Epithelial cell of proximal tubule (primary cell): ENCODE results near the gene ADO. TPM values are rescaled to one million over a fixed set of nuclear protein-coding genes. Genes with fewer than 3 reads are reported as not detected.

Source experiments
- DNase-seq: peaks from one replicate; pipeline ENCODE4 v3.0.0-alpha.2; 2011; ENCODE audit warnings: low read depth
- H3K4me3 ChIP-seq: 2 replicates; pipeline ENCODE4 v1.5.1; 2011; ENCODE audit warnings: low read depth, mild to moderate bottlenecking, low read length
- total RNA-seq: library from RNA; depleted of rRNA; stranded (reverse); fragments of >200 nt; gene quantifications from 2 replicates; pipeline ENCODE4 v1.2.3, GENCODE V29; 2015
- TF ChIP-seq, protein P1 (sequence below): conservative IDR thresholded peaks from 2 replicates; pipeline ENCODE4 v1.5.1; 2012; ENCODE audit warnings: low read depth, mild to moderate bottlenecking, low read length

ADO gene
- 19.8 and 22.8 TPM in 2 replicates for total RNA-seq

DNA sequence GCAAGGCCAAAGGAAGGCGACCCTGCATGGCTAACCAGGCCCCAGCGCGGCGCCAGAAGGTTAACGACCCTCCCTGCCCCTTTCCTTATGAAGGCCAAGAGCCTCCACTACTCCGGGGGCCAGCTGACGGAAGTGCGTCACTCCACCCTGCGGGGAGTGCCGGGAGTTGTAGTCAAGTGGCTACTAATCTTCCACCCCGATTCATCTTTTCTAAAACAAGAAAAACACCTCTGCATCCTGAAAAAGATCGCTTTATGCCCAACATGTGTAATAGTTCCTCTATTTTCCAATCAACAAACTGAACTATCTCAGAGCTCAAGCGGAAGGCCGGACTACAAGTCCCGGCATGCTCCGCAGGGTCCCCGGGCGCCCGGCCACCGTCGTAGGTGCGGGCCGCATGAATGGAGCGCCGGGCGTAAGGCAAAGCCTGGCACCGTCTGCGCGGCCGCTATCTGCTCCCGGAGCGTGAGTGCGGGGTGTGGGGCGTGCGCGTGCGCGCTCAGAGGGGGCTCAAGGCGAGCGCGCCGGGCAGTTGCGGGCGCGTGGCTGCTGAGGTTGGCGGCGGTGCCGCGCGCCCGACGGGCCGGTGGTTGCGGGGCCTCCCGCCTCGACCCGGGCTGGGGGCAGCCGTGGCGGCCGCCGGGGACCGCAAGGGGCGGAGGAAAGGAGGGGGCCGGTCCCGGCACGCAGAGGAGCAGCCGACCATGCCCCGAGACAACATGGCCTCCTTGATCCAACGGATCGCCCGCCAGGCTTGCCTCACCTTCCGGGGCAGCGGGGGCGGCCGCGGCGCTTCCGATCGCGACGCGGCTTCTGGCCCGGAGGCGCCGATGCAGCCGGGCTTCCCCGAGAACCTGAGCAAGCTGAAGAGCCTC is at the start of gene ADO:
Gene ADO, plus strand, starts transcription at position 365 of the 875 bp plus-strand sequence. Its CDS starts 340 bp downstream, at position 705.
- peak within 1 kb of the TSS; percentile 77 for H3K4me3 ChIP-seq
- TF ChIP-seq, protein P1, sequence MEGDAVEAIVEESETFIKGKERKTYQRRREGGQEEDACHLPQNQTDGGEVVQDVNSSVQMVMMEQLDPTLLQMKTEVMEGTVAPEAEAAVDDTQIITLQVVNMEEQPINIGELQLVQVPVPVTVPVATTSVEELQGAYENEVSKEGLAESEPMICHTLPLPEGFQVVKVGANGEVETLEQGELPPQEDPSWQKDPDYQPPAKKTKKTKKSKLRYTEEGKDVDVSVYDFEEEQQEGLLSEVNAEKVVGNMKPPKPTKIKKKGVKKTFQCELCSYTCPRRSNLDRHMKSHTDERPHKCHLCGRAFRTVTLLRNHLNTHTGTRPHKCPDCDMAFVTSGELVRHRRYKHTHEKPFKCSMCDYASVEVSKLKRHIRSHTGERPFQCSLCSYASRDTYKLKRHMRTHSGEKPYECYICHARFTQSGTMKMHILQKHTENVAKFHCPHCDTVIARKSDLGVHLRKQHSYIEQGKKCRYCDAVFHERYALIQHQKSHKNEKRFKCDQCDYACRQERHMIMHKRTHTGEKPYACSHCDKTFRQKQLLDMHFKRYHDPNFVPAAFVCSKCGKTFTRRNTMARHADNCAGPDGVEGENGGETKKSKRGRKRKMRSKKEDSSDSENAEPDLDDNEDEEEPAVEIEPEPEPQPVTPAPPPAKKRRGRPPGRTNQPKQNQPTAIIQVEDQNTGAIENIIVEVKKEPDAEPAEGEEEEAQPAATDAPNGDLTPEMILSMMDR: no peak
- DNase-seq: peak; percentile 53

DNA sequence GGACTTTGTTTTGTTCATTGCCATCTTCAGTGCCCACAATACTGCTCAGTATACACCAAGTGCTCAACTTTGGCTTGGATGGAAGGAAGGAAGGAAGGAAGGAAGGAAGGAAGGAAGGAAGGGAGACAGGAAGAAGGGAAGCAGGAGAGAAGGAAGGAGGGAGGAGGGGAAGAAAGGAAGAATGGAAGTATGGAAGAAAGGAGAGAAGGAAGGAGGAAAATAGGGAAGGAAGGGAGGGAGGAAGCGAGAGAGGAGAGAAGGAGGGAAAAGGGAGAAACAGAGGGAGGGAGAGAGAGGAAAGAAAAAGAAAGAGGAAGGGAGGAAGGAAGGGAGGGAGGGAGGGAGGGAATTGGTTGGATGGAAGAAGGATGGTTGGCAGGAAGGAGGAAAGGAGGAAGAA is 49.6 kb upstream of the ADO start:
- TF ChIP-seq, protein P1: no peak
- DNase-seq: no peak
- H3K4me3 ChIP-seq: no peak overlapping the region

DNA sequence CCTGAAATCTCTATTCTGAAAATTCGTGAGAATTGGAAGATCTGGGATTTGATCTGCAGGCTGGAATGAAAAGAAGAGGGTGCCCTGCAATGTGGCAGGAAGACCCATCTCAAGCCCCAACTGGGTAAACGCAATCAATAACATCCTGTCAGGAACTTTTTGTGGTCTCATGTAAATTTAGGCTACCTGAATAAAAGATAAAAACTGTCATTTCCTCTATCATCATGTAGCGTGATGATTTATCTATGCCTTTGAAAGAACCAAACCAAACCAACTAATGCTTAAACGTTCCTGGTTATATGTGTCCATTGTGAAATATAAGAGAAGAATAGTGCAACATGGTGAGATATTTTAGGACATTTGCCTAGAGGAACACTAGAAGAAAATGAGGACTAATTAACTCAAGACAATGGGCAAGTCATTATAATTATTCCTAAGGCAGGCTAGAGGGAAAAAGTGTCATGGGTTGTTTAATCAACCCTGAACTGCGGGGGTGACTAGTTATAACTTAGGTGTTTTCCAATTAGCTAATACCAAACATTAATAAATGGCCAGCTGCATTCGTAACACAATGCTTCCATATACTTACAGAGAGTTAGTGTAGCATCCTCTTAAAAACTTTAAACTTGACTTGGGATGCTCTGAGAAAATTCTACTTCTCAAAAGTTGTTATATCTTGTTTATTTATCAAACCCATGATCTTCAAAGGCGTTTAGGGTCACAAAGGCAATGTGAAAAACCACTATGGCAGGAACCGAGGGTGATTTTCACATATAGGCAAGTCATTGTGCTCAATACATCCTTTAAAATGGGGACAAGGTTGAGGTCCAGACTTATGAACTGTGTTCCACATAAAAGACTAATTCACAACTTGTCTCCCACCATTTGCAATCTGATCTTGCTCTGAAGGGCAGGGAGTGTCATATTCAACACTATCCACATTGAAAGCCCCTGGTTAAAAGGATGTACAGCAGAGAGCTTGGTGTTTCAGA is 48.6 kb upstream of the ADO start:
- H3K4me3 ChIP-seq: no peak overlapping the region
- DNase-seq: no peak
- TF ChIP-seq, protein P1: no peak

- no peak for DNase-seq
- no peak overlapping the region for H3K4me3 ChIP-seq
- TF ChIP-seq, protein P1: no peak
These were observed 44.8 kb upstream of the ADO start for GRCh38 chr10:62759599-62760175.

DNA sequence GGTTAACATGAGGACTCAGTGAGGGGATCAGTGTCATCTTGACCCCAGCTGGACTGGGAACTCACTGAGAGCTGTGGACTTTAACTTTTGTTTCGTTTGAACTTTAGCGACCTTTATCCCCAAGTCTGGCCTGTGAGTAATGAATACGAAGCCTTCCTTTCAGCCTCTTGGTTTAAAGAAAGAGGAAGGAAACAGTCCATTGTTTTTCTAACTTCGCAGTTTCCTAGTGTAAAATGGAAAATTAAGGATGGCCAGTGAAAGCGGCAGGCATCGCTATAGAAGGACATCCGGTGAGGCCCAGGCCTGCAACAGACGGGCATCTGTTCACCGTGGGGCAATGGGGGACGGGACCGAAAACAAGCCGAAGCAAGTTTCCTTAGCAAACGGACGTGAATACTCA is 44.1 kb upstream of the ADO start:
- TF ChIP-seq, protein P1: no peak
- no peak for DNase-seq

DNA sequence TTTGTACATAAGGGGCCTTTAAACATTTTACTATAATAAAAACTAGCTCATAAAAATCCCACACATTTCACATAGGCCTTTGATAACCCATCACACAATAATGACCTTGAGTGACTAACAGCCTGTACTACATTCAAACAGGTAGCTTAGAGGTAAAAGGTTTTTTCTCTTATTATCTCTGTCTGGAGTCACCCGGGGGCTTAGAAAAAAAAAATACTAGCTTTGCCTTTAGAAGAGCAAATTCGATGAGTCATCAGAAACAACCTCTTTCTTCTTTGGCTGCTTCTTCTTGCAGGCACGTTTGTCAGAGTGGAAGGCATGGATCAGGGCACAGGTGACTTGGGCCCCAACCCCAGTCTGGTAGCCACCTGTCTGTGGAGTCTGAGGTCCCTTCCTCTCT is 43.4 kb upstream of the ADO start:
- no peak overlapping the region for H3K4me3 ChIP-seq
- TF ChIP-seq, protein P1: no peak
- no peak for DNase-seq

More for the DNA sequence above, 44.1 kb upstream of the ADO start:
- H3K4me3 ChIP-seq: no peak overlapping the region
